ENCODE measurements around the gene COL23A1.

COL23A1 gene

GRCh38 chr5:178560911-178561310 is 29.3 kb downstream of the COL23A1 start:
- peaks cover 53% of the 10 kb centered on the region for H3K27me3 ChIP-seq (replicated peaks; ENCODE audit: insufficient read depth, low read length)
- H3K9me3 ChIP-seq (replicated peaks; ENCODE audit: insufficient read depth, low read length), result no peaks in the 10 kb centered on the region
- H3K4me3 ChIP-seq (ENCODE audit: low read length), result no peak overlapping the region
- H4K20me1 ChIP-seq (ENCODE audit: insufficient read depth, low read length), result no peaks in the 10 kb centered on the region
- no peak overlapping the region for H2AFZ ChIP-seq (ENCODE audit: low read length)
- TF ChIP-seq EZH2 (optimal IDR thresholded peaks at IDR 0.05; ENCODE audit: low read depth, low read length) (no peak), EZH2phosphoT487 (IDR thresholded peaks at IDR 0.05; ENCODE audit: low read length) (no peak), CTCF (IDR thresholded peaks at IDR 0.05; ENCODE audit: low read length) (no peak)
- no peak overlapping the region for H3K9ac ChIP-seq (ENCODE audit: low read length)
- no peaks in the 10 kb centered on the region for H3F3A ChIP-seq (ENCODE audit: insufficient read depth, low read length)
- H3K79me2 ChIP-seq (ENCODE audit: low read length), result no peaks in the 10 kb centered on the region
- H3K27ac ChIP-seq (ENCODE audit: low read length), result no peak overlapping the region
- H3K9me2 ChIP-seq (replicated peaks; ENCODE audit: insufficient read depth, low read length), result no peaks in the 10 kb centered on the region
- no peaks in the 10 kb centered on the region for H3K36me3 ChIP-seq (replicated peaks; ENCODE audit: insufficient read depth, low read length)
- no peaks in the 10 kb centered on the region for H3K4me1 ChIP-seq (ENCODE audit: low read length)
- no peak overlapping the region for H3K4me2 ChIP-seq (ENCODE audit: low read depth, low read length)
- DNase-seq, result no peak

- no peak for DNase-seq
- Histone ChIP-seq H3K9me3 (replicated peaks; ENCODE audit: insufficient read depth, low read length) (no peaks in the 10 kb centered on the region), H4K20me1 (ENCODE audit: insufficient read depth, low read length) (no peaks in the 10 kb centered on the region), H3F3A (ENCODE audit: insufficient read depth, low read length) (no peaks in the 10 kb centered on the region), H3K4me3 (ENCODE audit: low read length) (no peak overlapping the region), H3K27ac (ENCODE audit: low read length) (no peak overlapping the region), H3K4me1 (ENCODE audit: low read length) (no peaks in the 10 kb centered on the region), H3K36me3 (replicated peaks; ENCODE audit: insufficient read depth, low read length) (no peaks in the 10 kb centered on the region), H3K9me2 (replicated peaks; ENCODE audit: insufficient read depth, low read length) (no peaks in the 10 kb centered on the region), H3K79me2 (ENCODE audit: low read length) (no peaks in the 10 kb centered on the region), H3K27me3 (replicated peaks; ENCODE audit: insufficient read depth, low read length) (peaks cover 75% of the 10 kb centered on the region), H2AFZ (ENCODE audit: low read length) (no peak overlapping the region), H3K9ac (ENCODE audit: low read length) (no peak overlapping the region), H3K4me2 (ENCODE audit: low read depth, low read length) (no peak overlapping the region)
- TF ChIP-seq CTCF (IDR thresholded peaks at IDR 0.05; ENCODE audit: low read length), result no peak
- no peak for TF ChIP-seq EZH2 (optimal IDR thresholded peaks at IDR 0.05; ENCODE audit: low read depth, low read length)
- no peak for TF ChIP-seq EZH2phosphoT487 (IDR thresholded peaks at IDR 0.05; ENCODE audit: low read length)
These were observed 32.8 kb downstream of the COL23A1 start for GRCh38 chr5:178557416-178557815.

- no peak overlapping the region for H3K4me3 ChIP-seq (ENCODE audit: low read length)
- no peaks in the 10 kb centered on the region for H3K4me1 ChIP-seq (ENCODE audit: low read length)
- H2AFZ ChIP-seq (ENCODE audit: low read length), result no peak overlapping the region
- H3K4me2 ChIP-seq (ENCODE audit: low read depth, low read length), result no peak overlapping the region
- no peak overlapping the region for H3K9ac ChIP-seq (ENCODE audit: low read length)
- H3K9me3 ChIP-seq (replicated peaks; ENCODE audit: insufficient read depth, low read length), result no peaks in the 10 kb centered on the region
- no peaks in the 10 kb centered on the region for H3K79me2 ChIP-seq (ENCODE audit: low read length)
- no peak for DNase-seq
- H3K27ac ChIP-seq (ENCODE audit: low read length), result no peak overlapping the region
- peaks cover 72% of the 10 kb centered on the region for H3K27me3 ChIP-seq (replicated peaks; ENCODE audit: insufficient read depth, low read length)
- H3K36me3 ChIP-seq (replicated peaks; ENCODE audit: insufficient read depth, low read length), result no peaks in the 10 kb centered on the region
- no peaks in the 10 kb centered on the region for H3F3A ChIP-seq (ENCODE audit: insufficient read depth, low read length)
- TF ChIP-seq EZH2 (optimal IDR thresholded peaks at IDR 0.05; ENCODE audit: low read depth, low read length) (no peak), CTCF (IDR thresholded peaks at IDR 0.05; ENCODE audit: low read length) (no peak), EZH2phosphoT487 (IDR thresholded peaks at IDR 0.05; ENCODE audit: low read length) (no peak)
- no peaks in the 10 kb centered on the region for H3K9me2 ChIP-seq (replicated peaks; ENCODE audit: insufficient read depth, low read length)
- H4K20me1 ChIP-seq (ENCODE audit: insufficient read depth, low read length), result no peaks in the 10 kb centered on the region
These were observed 34.4 kb downstream of the COL23A1 start for GRCh38 chr5:178555771-178556211.

All from MM.1S (cell line).